SK-MEL-5 (cell line): ENCODE measurements around the gene MKNK2. TPM values are rescaled to one million over a fixed set of nuclear protein-coding genes. Genes with fewer than 3 reads are reported as not detected.

Experiments
- DNase-seq: peaks from one replicate; pipeline ENCODE4 v3.0.0-alpha.2; 2016; ENCODE audit warnings: low read depth, low spot score
- in situ Hi-C: cut with HindIII; loops from 2 replicates; pipeline ENCODE4 v1.10.0; 2016; ENCODE audit warnings: low sequenced_read_pairs, high pct_unique_total_duplicates, low pct_unique_long_range_greater_than_20kb
- total RNA-seq: library from RNA; depleted of rRNA; stranded (reverse); fragments of >200 nt; shearing (Covaris generic); gene quantifications from 2 replicates; pipeline ENCODE4 v1.2.3, GENCODE V29; 2014

The MKNK2 gene
- total RNA-seq, 1 experiment from 2014 or later, result 22.2 TPM

GRCh38 chr19:2083174-2083854, 32.3 kb upstream of the MKNK2 start:
- DNase-seq, result no peak
- in situ Hi-C loops, result no loop called here

- in situ Hi-C loops, result no loop called here
Measured at GRCh38 chr19:2081873-2082810, 31.1 kb upstream of the MKNK2 start.

GRCh38 chr19:2080336-2080988, 29.4 kb upstream of the MKNK2 start:
- in situ Hi-C loops, result no loop called here
- no peak for DNase-seq

More at GRCh38 chr19:2081873-2082810, 31.1 kb upstream of the MKNK2 start:
- no peak for DNase-seq

DNA sequence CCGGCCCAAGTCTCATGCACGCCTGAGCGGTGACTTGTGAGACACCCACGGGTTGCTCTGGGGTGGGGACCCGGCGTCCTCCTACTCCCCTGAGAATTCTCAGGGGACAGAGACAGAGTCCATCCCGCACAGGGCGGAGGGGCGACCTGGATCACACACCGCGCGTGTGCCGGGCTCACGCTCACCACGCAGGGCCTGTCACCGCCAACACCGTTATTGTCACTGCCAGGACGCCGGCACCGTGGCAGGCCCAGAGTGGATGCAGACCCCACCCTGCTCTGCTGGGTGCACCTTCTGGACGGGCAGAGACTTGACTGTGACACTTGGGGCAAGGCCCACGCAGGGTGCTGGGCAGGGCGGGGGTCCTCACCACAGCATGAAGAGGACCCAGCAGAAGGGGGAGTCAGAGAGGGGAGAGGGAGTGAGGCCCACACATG, 28.8 kb upstream of the MKNK2 start:
- in situ Hi-C loops, result no loop called here
- DNase-seq, result no peak

- in situ Hi-C loops, result no loop called here
- no peak for DNase-seq
Measured at GRCh38 chr19:2079076-2079864, 28.2 kb upstream of the MKNK2 start.

DNA sequence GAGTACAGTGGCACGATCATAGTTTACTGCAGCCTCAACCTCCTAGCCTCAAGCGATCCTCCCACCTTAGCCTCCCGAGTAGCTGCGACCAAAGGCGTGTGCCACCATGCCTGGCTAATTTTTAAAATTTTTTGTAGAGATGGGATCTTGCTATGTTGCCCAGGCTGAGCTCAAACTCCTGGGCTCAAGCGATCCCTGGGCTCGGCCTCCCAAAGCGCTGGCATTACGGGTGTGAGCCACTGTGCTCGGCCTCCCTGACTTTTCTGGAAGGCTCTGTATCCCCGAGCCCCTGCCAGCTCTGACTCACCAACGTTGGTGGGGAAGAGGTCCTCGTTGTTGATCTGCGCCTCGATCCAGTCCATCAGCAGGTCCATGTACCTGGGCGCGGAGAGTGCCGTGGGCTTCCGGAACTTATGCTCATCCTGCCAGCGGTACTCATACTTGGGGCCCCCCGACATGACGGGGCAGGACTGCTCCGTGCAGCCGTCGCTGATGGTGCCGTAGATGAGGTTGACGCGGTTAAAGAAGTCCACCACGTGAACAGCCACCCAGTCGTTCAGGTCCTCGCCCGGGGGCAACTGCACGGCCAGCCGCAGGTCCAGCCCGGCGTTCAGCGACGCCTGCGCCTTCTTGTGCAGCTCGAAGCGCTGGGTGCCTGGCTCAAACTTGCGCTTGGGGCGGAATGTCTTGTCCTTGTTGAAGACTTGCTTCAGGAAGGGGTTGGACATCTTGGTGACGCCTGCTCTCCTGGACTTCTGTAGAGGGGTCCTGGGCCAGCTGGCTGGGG, 27.0 kb upstream of the MKNK2 start:
- in situ Hi-C loops, result no loop called here
- DNase-seq, result no peak

DNA sequence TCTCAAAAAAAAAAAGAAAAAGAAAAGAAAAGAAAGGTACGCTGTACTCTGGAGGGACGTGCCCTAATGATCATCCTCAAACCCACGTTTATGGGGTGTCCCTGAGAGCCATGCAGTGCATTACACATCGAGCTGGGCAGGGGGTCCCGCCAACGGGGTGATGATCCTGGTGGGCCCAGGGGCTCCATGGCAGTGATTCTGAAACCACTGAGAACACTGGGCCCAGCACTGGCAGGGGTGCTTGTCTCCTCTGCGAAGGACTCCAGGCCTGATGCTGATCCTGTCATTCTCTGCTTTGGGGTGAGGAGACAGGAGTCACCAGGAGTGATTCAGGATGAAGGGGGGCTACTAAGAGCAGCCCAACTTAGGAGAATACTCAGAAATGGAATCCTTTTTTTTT, 26.4 kb upstream of the MKNK2 start:
- in situ Hi-C loops, result no loop called here
- no peak for DNase-seq

DNA sequence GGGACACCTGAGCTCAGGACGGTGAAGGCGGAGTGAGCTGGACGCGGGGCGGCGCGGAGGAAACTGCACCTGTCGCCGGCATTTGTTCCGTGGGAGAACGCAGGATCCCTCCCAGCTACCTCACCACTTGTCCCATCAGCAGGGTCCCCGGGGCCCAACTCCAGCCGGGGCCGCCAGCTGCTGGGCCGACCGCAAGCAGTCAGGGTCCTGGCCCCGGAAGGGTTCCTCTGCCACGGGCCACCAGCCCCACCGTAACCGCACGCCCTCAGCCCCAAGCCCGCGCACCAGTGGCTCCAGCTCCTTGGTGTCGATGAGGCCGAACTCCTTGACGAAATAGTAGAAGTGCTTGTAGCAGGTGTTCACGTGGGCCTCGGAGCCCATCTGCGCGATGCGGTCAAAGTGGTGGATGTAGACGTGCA, 25.5 kb upstream of the MKNK2 start:
- no peak for DNase-seq
- in situ Hi-C loops, result no loop called here

DNA sequence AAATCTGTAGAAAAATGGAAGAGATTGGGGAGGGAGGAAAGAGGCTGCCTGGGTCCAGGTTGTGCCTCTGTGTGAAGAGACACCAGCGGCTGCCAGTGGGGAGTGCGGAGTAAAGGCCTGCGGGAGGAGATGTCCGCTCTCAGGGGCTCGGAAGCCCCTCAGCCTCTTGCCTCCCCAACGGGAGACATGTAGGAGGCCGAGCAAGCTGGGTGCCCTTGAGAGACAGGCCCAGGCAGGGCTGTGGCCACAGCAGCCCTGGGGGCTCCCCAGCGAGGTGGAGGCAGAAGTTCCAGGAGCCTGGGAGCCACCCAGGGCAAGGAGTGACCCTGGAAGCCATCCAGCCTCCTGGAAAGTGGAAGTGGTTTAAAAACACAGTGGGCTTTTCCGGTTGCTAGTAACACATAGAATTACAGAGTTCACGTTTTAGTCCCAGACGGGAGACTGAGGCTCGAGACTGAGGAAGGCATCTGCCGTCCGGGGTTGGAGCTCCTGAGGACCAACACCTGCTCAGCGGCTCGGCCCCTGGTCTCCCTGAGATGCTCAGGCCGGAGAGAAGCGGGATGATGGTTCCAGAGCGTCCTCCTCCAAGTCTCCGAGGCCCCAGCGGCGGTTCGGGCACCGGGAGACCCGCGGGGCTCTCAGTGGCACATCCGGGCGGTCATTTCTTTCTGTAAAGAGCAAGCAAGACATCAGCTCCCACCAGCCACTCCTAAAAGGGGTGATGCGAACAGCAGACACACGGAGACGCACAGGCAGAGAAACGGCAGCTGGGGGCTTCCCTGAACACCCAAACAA, 21.9 kb upstream of the MKNK2 start:
- DNase-seq, result no peak
- in situ Hi-C loops, result no loop called here

GRCh38 chr19:2070986-2071673, 20.1 kb upstream of the MKNK2 start:
- DNase-seq, result no peak
- in situ Hi-C loops, result no loop called here

GRCh38 chr19:2070436-2070827, 19.4 kb upstream of the MKNK2 start:
- in situ Hi-C loops, result no loop called here
- no peak for DNase-seq

GRCh38 chr19:2064788-2065524, 13.9 kb upstream of the MKNK2 start:
- in situ Hi-C loops, result no loop called here
- DNase-seq, result no peak

DNA sequence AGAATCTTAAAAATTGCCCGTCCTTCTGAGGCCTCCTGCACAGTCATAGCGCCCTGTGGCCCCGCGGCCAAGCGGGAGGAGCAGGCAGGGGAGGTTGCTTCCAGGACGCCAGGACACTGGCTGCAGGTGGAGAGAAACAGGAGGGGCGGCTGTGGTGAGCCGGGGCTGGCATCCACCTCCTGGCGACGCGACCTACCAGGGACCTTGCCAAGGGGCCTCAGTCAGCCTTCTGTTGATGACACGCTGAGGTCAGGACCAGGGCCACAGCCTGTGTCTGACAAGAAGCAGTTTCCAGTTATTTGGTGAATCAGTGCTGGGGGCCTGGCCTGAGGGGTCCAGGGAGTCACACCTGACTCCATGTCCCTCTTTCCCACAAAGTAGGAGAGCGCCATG, 13.3 kb upstream of the MKNK2 start:
- in situ Hi-C loops, result no loop called here
- DNase-seq, result no peak

- in situ Hi-C loops, result no loop called here
- DNase-seq, result no peak
Measured at GRCh38 chr19:2063824-2064223, 12.8 kb upstream of the MKNK2 start.

DNA sequence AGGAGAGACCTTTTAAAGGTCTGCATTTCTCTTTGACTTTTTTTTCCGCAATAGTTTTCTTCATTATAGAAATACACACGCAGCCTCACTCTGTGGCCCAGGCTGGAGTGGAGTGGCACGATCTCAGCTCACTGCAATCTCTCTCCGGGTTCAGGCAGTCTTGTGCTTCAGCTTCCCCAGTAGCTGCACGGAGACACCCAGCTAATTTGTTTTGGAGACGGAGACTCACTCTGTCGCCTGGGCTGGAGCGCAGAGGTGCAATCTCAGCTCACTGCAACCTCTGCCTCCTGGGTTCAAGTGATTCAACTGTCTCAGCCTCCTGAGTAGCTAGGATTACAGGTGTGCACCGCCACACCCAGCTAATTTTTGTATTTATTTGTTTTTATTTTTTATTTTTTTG, 11.7 kb upstream of the MKNK2 start:
- DNase-seq, result no peak
- in situ Hi-C loops, result no loop called here
